GM10266 (cell line): ENCODE results near the gene SYT6.
"Not testable (repeated sequence)": the region's sequence is repeated elsewhere in the genome, so short reads cannot be mapped to it uniquely, and the experiment has no call there.

ENCODE experiments used
- DNase-seq: peaks from one replicate; pipeline ENCODE4 v3.0.0; 2012; ENCODE audit errors: extremely low spot score
- TF ChIP-seq, protein P1 (sequence below): IDR thresholded peaks from 2 replicates; pipeline ENCODE4 v1.5.1; 2012; ENCODE audit warnings: mild to moderate bottlenecking, low read depth; ENCODE audit not compliant: control insufficient read depth, insufficient read depth; ENCODE audit errors: missing control alignments

Gene SYT6

DNA sequence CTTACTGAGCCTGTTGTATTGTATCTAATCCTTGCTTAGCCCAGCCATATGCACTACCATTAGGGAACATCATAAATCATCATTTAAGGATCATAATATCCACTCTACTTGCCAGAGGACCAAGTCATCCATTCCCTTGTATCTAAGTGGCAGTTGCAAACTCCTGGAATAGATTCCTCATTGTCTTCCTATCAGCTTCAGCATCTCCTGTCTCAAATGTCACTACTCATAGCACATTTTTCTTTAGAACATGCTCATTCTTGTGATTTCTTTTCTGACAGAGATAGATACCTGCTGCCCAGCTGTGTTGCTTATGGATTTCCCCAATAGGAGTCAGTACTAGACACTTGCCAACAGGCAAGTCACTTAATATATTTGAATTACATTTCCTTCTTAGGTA, 90.1 kb downstream of the SYT6 start:
- no peak for DNase-seq
- TF ChIP-seq, protein P1, sequence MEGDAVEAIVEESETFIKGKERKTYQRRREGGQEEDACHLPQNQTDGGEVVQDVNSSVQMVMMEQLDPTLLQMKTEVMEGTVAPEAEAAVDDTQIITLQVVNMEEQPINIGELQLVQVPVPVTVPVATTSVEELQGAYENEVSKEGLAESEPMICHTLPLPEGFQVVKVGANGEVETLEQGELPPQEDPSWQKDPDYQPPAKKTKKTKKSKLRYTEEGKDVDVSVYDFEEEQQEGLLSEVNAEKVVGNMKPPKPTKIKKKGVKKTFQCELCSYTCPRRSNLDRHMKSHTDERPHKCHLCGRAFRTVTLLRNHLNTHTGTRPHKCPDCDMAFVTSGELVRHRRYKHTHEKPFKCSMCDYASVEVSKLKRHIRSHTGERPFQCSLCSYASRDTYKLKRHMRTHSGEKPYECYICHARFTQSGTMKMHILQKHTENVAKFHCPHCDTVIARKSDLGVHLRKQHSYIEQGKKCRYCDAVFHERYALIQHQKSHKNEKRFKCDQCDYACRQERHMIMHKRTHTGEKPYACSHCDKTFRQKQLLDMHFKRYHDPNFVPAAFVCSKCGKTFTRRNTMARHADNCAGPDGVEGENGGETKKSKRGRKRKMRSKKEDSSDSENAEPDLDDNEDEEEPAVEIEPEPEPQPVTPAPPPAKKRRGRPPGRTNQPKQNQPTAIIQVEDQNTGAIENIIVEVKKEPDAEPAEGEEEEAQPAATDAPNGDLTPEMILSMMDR, result no peak

DNA sequence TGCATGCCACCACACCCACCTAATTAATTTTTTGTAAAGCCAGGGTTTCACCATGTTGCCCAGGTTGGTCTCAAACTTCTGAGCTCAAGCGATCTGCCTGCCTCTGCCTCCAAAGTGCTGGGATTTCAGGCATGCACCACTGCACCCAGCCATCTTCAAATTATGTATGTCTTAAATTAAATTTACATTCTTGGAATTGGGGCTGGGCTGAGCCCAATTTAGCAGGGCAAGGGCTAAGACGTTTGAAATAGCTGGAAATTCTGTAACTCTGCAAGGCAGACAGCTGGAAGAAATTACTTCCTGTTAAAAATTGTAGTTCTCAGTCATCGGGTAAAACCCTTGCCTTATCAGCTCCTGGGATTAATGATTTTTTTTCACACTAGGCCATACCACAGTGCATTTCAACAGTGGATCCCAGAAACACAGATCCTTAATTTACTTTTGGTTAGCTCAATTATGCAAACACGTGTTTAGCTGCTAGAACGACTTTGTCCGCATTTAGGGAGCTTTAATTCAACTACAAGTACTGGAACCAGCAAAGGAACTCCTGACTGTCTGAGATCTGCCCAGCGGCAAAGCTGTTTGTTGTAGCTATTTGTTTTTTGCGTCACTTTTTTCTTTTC, 91.1 kb downstream of the SYT6 start:
- no peak for DNase-seq
- TF ChIP-seq, protein P1, result no peak

DNA sequence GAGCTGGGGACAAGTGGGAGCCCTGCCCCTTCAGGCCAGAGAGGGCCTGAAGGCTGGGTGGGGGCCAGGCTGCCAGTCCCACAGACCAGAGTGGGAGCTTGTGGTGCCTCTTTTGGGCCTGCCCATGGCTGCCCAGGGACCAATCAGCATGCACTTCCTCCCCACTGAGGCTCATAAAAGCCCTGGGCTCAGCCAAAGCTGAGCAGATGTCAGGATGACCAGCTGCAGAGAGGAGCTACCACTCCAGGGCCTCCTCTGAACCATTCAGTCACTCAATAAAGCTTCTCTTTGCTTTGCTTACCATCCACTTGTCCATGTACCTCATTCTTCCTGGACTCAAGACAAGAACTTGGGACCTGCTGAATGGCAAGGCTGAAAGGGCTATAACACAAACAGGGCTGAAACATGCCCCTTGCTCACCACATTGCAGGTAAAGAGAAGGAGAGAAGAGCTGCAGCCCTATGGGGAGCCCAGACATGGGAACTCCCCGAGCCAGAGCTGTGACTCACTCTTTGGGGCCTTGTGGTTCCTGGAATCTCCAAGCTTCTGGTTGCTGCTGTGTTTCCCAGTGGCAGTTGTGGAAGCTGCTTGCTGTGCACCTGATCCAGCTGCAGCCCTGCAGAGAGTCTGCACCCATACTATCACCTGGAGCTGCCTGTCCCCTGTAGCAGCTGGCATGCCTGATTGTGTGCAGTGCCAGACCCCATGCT, 92.4 kb downstream of the SYT6 start:
- TF ChIP-seq, protein P1, result no peak
- no peak for DNase-seq

DNA sequence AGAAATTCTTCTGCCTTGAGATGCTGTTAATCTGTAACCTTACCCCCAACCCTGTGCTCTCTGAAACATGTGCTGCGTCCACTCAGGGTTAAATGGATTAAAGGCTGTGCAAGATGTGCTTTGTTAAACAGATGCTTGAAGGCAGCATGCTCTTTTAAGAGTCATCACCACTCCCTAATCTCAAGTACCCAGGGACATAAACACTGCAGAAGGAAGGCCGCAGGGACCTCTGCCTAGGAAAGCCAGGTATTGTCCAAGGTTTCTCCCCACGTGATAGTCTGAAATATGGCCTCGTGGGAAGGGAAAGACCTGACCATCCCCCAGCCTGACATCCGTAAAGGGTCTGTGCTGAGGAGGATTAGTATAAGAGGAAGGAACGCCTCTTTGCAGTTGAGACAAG, 95.4 kb downstream of the SYT6 start:
- not testable (repeated sequence) for DNase-seq

DNA sequence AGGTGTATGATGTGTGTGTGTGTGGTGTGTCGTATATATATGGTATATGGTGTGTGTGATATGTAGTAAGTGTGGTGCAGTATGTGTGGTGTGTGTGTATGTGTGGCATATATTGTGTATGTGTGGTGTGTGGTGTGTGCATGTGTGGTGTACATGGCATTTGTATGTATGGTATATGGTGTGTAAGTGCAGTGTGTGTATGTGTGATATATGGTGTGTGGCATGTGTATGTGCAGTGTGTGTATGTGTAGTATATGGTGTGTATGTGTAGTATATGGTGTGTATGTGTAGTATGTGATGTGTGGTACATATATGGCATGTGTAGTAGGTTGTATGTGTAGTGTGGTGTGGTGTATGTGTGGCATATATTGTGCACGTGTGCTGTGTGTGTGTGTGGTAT, 99.5 kb downstream of the SYT6 start:
- TF ChIP-seq, protein P1, result no peak
- no peak for DNase-seq

DNA sequence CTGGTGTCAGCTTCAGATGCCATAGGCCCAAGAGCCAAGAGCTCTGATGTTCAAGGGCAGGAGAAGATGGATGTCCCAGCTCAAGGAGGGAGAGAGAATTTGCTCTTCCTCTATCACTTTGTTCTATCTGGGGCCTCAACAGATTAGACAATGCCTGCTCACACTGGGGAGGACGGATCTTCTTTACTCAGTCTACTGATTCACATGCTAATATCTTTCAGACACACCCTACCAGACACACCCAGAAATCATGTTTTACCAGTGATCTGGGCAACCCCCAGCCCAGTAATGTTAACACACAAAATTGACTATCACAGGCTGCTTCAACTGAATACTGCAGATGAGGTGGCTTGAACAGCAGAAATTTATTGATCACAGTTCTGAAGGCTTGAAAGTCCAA, 105.4 kb downstream of the SYT6 start:
- DNase-seq, result no peak
- TF ChIP-seq, protein P1, result no peak

DNA sequence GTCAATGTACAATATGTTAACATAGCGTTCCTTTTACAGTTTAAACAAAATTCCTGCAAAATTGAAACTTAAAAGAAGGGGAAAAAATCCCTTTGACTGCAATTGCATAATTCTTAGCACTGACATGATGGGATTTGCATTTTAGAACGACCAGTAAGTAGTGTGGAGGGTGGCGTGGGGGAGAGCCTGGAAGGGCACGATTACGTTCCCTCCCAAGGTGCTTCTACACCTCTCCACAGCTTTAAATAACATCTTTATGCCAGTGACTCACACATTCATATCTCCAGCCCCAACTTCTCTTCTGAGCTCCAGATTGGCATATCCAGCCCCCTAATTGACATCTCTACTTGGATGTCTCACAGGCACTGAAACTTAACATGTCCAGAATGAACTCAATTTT, 110.1 kb downstream of the SYT6 start:
- TF ChIP-seq, protein P1, result no peak
- no peak for DNase-seq

DNA sequence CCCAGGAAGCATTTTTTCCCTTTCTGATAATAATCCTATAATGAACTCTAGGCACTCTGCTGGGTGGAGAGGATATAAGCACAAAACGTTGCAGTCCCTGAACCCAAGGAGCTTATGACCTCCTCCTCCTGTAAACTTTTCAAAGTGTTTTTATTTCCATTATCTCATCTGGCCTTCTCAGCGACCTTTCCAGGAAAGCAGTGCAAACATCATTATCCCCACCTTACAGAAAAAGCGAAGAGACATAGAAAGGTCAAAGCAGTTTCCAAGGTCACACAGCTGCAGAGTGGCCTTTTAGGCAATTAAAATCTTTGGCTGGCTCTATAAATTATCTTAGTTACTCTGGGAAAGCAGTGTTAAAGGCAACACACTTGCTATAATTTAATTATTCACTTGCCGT, 110.6 kb downstream of the SYT6 start:
- DNase-seq, result no peak

More for the DNA sequence above, 110.6 kb downstream of the SYT6 start:
- TF ChIP-seq, protein P1, result no peak
